ENCODE measurements around the gene DUSP2. TPM values are rescaled to one million over a fixed set of nuclear protein-coding genes. Genes with fewer than 3 reads are reported as not detected.

The DUSP2 gene
- total and polyA plus RNA-seq, 10 of the 15 experiments (the other 5 are each of a cell fraction or from before 2014, with no cell fraction given), result 9.7 to 212 (median 57.2) TPM

DNA sequence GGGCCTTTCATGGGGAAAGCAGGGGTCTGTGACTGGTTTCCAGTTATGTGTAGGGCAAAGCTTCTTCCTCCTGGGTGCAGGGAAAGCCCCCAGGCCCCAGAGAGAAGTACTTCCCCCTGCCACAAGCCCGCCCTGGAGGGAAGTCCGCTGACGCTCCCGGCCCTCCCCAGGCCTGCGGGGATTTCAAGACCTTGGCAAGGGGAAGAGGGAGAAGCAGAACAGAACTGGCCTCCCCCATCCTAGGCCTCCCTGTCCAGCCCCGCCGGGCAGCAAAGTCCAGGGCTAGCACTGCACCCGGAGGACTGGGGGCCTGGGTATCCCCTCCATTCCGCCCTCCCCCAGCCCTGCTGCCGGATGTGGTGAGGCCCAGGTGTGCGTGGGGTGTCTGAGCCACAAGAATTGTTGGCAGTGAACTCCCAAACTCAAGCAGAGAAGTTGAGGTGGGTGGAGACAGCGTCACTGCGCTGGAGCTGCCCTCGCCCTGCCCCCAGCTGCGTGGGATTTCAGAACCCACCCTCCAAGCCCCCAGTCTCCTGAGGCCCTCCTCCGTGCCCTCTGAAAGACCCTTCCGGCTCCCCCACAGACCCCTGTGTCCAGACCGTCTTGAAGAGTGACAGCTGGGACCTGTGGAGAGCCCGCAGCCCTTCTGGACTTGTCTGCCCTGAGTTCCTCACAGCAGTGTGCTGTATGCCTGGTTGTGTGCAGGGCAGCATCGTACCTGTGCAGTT, 1.1 kb upstream of the DUSP2 start (continued):
- TF ChIP-seq ZBED1 (IDR thresholded peaks at IDR 0.05; ENCODE audit: borderline replicate concordance) (peak; percentile 80; the same call in 1 of the 2 replicates), TCF3 (IDR thresholded peaks at IDR 0.05; ENCODE audit: borderline replicate concordance, insufficient read depth, low read depth, low read length) (peak; percentile 100), SREBF2 (IDR thresholded peaks at IDR 0.05; ENCODE audit: low read length) (no peak), TBL1XR1 (IDR thresholded peaks at IDR 0.05; ENCODE audit: low read depth, low read length) (peak; percentile 92), CREM (IDR thresholded peaks at IDR 0.05; ENCODE audit: low read depth) (peak; percentile 90), FOXK2 (IDR thresholded peaks at IDR 0.05) (no peak), RBBP5 (conservative IDR thresholded peaks at IDR 0.05) (0 out of 2 replicates have a peak, but pooled peaks have one; percentile 33), YY1 (IDR thresholded peaks at IDR 0.05; ENCODE audit: low read depth, low read length) (peak; percentile 59; the same call in 1 of the 2 replicates), RB1 (IDR thresholded peaks at IDR 0.05; ENCODE audit: borderline replicate concordance) (peak; percentile 18; the same call in 1 of the 2 replicates), FOXM1 (IDR thresholded peaks at IDR 0.05; ENCODE audit: low read depth, low read length) (no peak), ZNF384 (IDR thresholded peaks at IDR 0.05; ENCODE audit: borderline replicate concordance, low read depth, low read length) (0 out of 2 replicates have a peak, but pooled peaks have one; percentile 25), JUND (IDR thresholded peaks at IDR 0.05; ENCODE audit: low read depth, low read length) (no peak), ESRRA (IDR thresholded peaks at IDR 0.05; ENCODE audit: low read length) (peak; percentile 61; the same call in 1 of the 2 replicates), NRF1 (conservative IDR thresholded peaks at IDR 0.05; ENCODE audit: low read depth, low read length) (no peak), BACH1 (IDR thresholded peaks at IDR 0.05; ENCODE audit: borderline replicate concordance) (peak; percentile 74), HDAC6 (IDR thresholded peaks at IDR 0.05; ENCODE audit: unreplicated experiment) (no peak)
- TF ChIP-seq, protein P1, sequence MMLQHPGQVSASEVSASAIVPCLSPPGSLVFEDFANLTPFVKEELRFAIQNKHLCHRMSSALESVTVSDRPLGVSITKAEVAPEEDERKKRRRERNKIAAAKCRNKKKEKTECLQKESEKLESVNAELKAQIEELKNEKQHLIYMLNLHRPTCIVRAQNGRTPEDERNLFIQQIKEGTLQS (IDR thresholded peaks at IDR 0.05; ENCODE audit: borderline replicate concordance, extremely low read depth, low read depth, low read length), result no peak
- TF ChIP-seq, protein P2, sequence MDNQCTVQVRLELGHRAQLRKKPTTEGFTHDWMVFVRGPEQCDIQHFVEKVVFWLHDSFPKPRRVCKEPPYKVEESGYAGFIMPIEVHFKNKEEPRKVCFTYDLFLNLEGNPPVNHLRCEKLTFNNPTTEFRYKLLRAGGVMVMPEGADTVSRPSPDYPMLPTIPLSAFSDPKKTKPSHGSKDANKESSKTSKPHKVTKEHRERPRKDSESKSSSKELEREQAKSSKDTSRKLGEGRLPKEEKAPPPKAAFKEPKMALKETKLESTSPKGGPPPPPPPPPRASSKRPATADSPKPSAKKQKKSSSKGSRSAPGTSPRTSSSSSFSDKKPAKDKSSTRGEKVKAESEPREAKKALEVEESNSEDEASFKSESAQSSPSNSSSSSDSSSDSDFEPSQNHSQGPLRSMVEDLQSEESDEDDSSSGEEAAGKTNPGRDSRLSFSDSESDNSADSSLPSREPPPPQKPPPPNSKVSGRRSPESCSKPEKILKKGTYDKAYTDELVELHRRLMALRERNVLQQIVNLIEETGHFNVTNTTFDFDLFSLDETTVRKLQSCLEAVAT (IDR thresholded peaks at IDR 0.05), result peak; percentile 93
- TF ChIP-seq, protein P3, sequence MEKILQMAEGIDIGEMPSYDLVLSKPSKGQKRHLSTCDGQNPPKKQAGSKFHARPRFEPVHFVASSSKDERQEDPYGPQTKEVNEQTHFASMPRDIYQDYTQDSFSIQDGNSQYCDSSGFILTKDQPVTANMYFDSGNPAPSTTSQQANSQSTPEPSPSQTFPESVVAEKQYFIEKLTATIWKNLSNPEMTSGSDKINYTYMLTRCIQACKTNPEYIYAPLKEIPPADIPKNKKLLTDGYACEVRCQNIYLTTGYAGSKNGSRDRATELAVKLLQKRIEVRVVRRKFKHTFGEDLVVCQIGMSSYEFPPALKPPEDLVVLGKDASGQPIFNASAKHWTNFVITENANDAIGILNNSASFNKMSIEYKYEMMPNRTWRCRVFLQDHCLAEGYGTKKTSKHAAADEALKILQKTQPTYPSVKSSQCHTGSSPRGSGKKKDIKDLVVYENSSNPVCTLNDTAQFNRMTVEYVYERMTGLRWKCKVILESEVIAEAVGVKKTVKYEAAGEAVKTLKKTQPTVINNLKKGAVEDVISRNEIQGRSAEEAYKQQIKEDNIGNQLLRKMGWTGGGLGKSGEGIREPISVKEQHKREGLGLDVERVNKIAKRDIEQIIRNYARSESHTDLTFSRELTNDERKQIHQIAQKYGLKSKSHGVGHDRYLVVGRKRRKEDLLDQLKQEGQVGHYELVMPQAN (conservative IDR thresholded peaks at IDR 0.05), result no peak; the same call in 1 of the 2 replicates
- TF ChIP-seq, protein P4, sequence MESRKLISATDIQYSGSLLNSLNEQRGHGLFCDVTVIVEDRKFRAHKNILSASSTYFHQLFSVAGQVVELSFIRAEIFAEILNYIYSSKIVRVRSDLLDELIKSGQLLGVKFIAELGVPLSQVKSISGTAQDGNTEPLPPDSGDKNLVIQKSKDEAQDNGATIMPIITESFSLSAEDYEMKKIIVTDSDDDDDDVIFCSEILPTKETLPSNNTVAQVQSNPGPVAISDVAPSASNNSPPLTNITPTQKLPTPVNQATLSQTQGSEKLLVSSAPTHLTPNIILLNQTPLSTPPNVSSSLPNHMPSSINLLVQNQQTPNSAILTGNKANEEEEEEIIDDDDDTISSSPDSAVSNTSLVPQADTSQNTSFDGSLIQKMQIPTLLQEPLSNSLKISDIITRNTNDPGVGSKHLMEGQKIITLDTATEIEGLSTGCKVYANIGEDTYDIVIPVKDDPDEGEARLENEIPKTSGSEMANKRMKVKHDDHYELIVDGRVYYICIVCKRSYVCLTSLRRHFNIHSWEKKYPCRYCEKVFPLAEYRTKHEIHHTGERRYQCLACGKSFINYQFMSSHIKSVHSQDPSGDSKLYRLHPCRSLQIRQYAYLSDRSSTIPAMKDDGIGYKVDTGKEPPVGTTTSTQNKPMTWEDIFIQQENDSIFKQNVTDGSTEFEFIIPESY (IDR thresholded peaks at IDR 0.05), result no peak
- TF ChIP-seq, protein P5, sequence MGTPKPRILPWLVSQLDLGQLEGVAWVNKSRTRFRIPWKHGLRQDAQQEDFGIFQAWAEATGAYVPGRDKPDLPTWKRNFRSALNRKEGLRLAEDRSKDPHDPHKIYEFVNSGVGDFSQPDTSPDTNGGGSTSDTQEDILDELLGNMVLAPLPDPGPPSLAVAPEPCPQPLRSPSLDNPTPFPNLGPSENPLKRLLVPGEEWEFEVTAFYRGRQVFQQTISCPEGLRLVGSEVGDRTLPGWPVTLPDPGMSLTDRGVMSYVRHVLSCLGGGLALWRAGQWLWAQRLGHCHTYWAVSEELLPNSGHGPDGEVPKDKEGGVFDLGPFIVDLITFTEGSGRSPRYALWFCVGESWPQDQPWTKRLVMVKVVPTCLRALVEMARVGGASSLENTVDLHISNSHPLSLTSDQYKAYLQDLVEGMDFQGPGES (IDR thresholded peaks at IDR 0.05), result no peak

All from GM12878 (cell line).